Measurements from ENCODE around the gene SPATS2. TPM values are rescaled to one million over a fixed set of nuclear protein-coding genes. Genes with fewer than 3 reads are reported as not detected.

Gene SPATS2
- total RNA-seq, 2 experiments from 2014 or later, result 9.2 to 10.8 TPM

- Mint-ChIP-seq H3K4me3 (peak within 1 kb of the TSS; percentile 65), H3K9me3 (no peaks in the 10 kb centered on the region), H3K36me3 (ENCODE audit: low read depth) (no peaks in the 10 kb centered on the region), H3K27ac (no peak within 1 kb of the TSS), H3K4me1 (ENCODE audit: low read depth) (peaks cover 39% of the 10 kb centered on the region), H3K27me3 (peaks cover 64% of the 10 kb centered on the region)
- ChIA-PET POLR2A (interaction anchor here (1.1 to 2.9 kb wide), 5 partner anchors 19 to 83 kb away, joined by 3 to 13 read pairs (median 4); partner anchors contain the start of gene SPATS2), CTCF (interaction anchor here (0.6 to 6.9 kb wide), 42 partner anchors 8 to 366 kb away, joined by 3 to 145 read pairs (median 5); partner anchors contain the start of genes PRPH, SPATS2 and TROAP)
- DNase-seq, result peak; percentile 79
- intact Hi-C loops (cut with micrococcal nuclease), result no loop called here
- ATAC-seq, result peak; percentile 56
- TF ChIP-seq, protein P1, sequence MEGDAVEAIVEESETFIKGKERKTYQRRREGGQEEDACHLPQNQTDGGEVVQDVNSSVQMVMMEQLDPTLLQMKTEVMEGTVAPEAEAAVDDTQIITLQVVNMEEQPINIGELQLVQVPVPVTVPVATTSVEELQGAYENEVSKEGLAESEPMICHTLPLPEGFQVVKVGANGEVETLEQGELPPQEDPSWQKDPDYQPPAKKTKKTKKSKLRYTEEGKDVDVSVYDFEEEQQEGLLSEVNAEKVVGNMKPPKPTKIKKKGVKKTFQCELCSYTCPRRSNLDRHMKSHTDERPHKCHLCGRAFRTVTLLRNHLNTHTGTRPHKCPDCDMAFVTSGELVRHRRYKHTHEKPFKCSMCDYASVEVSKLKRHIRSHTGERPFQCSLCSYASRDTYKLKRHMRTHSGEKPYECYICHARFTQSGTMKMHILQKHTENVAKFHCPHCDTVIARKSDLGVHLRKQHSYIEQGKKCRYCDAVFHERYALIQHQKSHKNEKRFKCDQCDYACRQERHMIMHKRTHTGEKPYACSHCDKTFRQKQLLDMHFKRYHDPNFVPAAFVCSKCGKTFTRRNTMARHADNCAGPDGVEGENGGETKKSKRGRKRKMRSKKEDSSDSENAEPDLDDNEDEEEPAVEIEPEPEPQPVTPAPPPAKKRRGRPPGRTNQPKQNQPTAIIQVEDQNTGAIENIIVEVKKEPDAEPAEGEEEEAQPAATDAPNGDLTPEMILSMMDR (IDR thresholded peaks at IDR 0.05), result no peak
Observed at GRCh38 chr12:49346659-49347310, 20.5 kb upstream of the SPATS2 start, which contains the start of gene DNAJC22. Gene DNAJC22 (plus strand): TSS chr12:49346888. CDS start chr12:49348873, 1,985 bp downstream.

DNA sequence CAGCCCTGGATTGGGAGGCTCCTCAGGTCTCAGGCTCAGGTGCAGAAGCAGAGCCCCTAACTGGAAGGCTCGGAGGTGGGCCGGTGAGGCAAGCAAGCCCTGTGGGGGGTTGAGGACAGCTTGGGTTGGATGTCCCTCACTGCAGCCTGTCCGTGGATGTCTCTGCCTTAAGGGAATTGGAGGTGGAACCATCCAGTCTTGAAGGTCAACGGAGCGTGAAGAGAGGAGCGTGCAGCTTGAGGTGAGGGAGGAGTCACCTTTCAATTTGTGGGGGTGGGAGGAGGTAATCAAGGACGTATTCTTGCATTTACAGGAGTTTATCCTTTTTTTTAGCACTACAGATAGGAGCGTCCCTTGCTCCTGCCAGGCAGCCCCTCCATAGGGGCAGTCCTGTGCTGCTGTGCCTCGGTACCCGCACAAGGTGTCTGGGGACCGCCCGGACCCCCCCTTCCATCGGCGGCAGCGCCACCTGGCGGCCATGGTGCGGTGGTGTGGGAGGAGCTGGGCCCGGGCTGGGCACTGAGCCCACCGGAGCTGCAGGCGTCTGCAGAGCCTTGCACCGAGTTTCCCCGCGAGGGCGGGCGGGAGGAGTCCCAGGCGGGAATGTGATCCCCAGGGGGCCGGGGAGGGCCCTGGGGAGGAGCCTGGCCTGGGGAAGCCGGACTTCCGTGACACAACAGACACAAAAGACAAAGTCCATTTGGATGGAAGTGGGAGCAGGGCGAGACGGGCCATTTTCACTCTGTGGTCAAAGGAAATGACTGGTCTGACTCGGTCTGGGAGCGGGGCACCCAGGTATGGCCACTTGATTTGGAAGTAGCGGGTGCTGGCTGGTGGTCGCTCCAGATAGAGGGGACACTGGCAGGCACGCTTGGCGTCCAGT lies 19.7 kb upstream of the SPATS2 start:
- no peak overlapping the region for H3K27ac Mint-ChIP-seq
- POLR2A ChIA-PET, result interaction anchor here (0.6 to 2.9 kb wide), 5 partner anchors 18 to 84 kb away, joined by 3 to 13 read pairs (median 4); partner anchors contain the start of gene SPATS2
- ATAC-seq (peak; percentile 59), DNase-seq (peak; percentile 75)
- TF ChIP-seq, protein P1 (IDR thresholded peaks at IDR 0.05), result peak; percentile 100
- peak overlapping the region; percentile 65 for H3K4me3 Mint-ChIP-seq
- no peaks in the 10 kb centered on the region for H3K9me3 Mint-ChIP-seq
- intact Hi-C loops (cut with micrococcal nuclease), result no loop called here
- no peaks in the 10 kb centered on the region for H3K36me3 Mint-ChIP-seq (ENCODE audit: low read depth)
- peaks cover 62% of the 10 kb centered on the region for H3K27me3 Mint-ChIP-seq
- CTCF ChIA-PET, result interaction anchor here (0.6 to 6.9 kb wide), 65 partner anchors 9 to 365 kb away, joined by 3 to 145 read pairs (median 4); partner anchors contain the start of genes C1QL4, PRPH, SPATS2 and TROAP
- peaks cover 39% of the 10 kb centered on the region for H3K4me1 Mint-ChIP-seq (ENCODE audit: low read depth)

DNA sequence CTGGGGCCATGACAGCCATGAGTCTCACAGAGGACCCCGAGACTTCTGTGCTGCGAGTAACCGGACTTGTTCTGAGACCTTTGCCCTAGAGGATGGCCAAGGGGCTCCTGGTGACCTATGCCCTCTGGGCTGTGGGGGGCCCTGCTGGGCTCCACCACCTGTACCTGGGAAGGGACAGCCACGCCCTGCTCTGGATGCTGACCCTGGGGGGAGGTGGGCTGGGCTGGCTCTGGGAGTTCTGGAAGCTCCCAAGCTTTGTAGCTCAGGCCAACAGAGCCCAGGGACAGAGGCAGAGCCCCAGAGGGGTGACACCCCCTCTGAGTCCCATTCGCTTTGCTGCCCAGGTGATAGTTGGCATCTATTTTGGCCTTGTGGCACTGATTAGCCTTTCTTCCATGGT lies 18.5 kb upstream of the SPATS2 start:
- H3K4me3 Mint-ChIP-seq, result no peak overlapping the region
- CTCF ChIA-PET, result interaction anchor here (0.8 to 6.9 kb wide), 13 partner anchors 9 to 177 kb away, joined by 3 to 145 read pairs (median 8); partner anchors contain the start of genes C1QL4 and PRPH

GRCh38 chr12:49349266-49349665 lies 18.0 kb upstream of the SPATS2 start:
- no peaks in the 10 kb centered on the region for H3K9me3 Mint-ChIP-seq
- DNase-seq (no peak), ATAC-seq (no peak)
- TF ChIP-seq, protein P1 (IDR thresholded peaks at IDR 0.05), result no peak
- H3K27ac Mint-ChIP-seq, result no peak overlapping the region
- intact Hi-C loops (cut with micrococcal nuclease), result no loop called here
- peaks cover 25% of the 10 kb centered on the region for H3K4me1 Mint-ChIP-seq (ENCODE audit: low read depth)
- no peaks in the 10 kb centered on the region for H3K36me3 Mint-ChIP-seq (ENCODE audit: low read depth)
- ChIA-PET CTCF (interaction anchor here (0.8 to 6.9 kb wide), 12 partner anchors 8 to 231 kb away, joined by 3 to 145 read pairs (median 12); partner anchors contain the start of genes C1QL4 and PRPH), POLR2A (interaction anchor here (1.0 to 2.9 kb wide), 3 partner anchors 18 to 54 kb away, joined by 3 to 13 read pairs (median 5); partner anchors contain the start of genes PRPH, SPATS2 and TROAP)
- H3K27me3 Mint-ChIP-seq, result peaks cover 53% of the 10 kb centered on the region
- H3K4me3 Mint-ChIP-seq, result no peak overlapping the region

More for the DNA sequence above, 18.5 kb upstream of the SPATS2 start:
- H3K9me3 Mint-ChIP-seq, result no peaks in the 10 kb centered on the region
- intact Hi-C loops (cut with micrococcal nuclease), result no loop called here
- H3K27me3 Mint-ChIP-seq, result peaks cover 58% of the 10 kb centered on the region
- DNase-seq (no peak), ATAC-seq (no peak)
- peaks cover 29% of the 10 kb centered on the region for H3K4me1 Mint-ChIP-seq (ENCODE audit: low read depth)
- POLR2A ChIA-PET, result interaction anchor here (1.0 to 2.9 kb wide), 3 partner anchors 18 to 53 kb away, joined by 3 to 13 read pairs (median 5); partner anchors contain the start of genes PRPH, SPATS2 and TROAP
- H3K27ac Mint-ChIP-seq, result no peak overlapping the region
- no peaks in the 10 kb centered on the region for H3K36me3 Mint-ChIP-seq (ENCODE audit: low read depth)
- TF ChIP-seq, protein P1 (IDR thresholded peaks at IDR 0.05), result no peak
